Activated CD8-positive, alpha-beta memory T cell treated with anti-CD3 and anti-CD28 coated beads, Interleukin-2, amount 10 ng/mL, durations not matched to agents 7 days and 5 days (primary cell): Measurements from ENCODE around the gene CAB39. TPM values are rescaled to one million over a fixed set of nuclear protein-coding genes. Genes with fewer than 3 reads are reported as not detected.

Experiments
- ATAC-seq: fragments of 150-1000 bp; cut with Tn5 transposase; one replicate; pipeline ENCODE4 v1.10.0; 2021; ENCODE audit warnings: moderate library complexity
- CTCF ChIA-PET: fragments of 350-600 bp; sonication (Branson Sonifier 250); formaldehyde crosslinking; loops from one replicate; lab custom pipeline; 2021; ENCODE audit warnings: antibody characterized with exemption; lab: Charles Lee
- DNase-seq: peaks from one replicate; pipeline ENCODE4 v3.0.0-alpha.2; 2020
- H3K27ac Mint-ChIP-seq: one replicate; pipeline ENCODE4 v1.8.0; 2021; ENCODE audit warnings: mild to moderate bottlenecking, mixed read lengths
- H3K27me3 Mint-ChIP-seq: one replicate; pipeline ENCODE4 v1.8.0; 2021; ENCODE audit warnings: mixed read lengths
- H3K36me3 Mint-ChIP-seq: one replicate; pipeline ENCODE4 v1.8.0; 2021; ENCODE audit warnings: mild to moderate bottlenecking, mixed read lengths
- H3K4me1 Mint-ChIP-seq: one replicate; pipeline ENCODE4 v1.8.0; 2021; ENCODE audit warnings: mixed read lengths
- H3K4me3 Mint-ChIP-seq: one replicate; pipeline ENCODE4 v1.8.0; 2021; ENCODE audit warnings: mild to moderate bottlenecking, moderate library complexity, mixed read lengths
- H3K9me3 Mint-ChIP-seq: one replicate; pipeline ENCODE4 v1.8.0; 2022; ENCODE audit warnings: low read depth, mixed read lengths
- total RNA-seq, 2 experiments: library from RNA; stranded (reverse); gene quantifications; one replicate each; pipeline ENCODE4 v1.2.3, GENCODE V29; 2021

The CAB39 gene
- total RNA-seq, 2 experiments from 2014 or later = 148 to 174 TPM

DNA sequence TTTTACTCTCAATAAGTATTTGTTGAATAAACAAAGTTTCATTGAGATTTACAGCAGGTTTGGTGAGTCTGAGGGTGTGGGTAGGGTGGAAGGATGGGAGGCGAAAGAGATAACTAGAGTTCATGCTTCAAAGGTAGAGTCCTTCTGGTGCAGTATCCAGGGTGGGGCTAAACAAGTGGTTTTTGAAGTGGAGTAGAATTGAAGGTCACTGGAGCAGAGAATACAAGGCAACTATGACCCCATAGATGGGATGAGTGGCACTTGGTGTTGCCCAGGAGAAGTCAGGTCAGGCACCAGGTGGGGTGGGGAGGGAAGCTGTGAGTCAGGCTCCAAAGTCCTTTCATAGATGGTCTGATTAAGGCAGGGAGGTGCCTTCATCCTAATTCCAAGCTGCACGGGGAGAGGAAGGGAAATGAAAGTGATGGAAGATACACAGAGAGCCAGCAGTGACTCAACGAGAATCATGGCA lies 6.6 kb upstream of the CAB39 start:
- H3K27ac Mint-ChIP-seq = no peak overlapping the region
- ATAC-seq (no peak), DNase-seq (no peak)
- H3K4me3 Mint-ChIP-seq = no peak overlapping the region
- peaks cover 20% of the 10 kb centered on the region for H3K36me3 Mint-ChIP-seq
- CTCF ChIA-PET = interaction anchor here (0.8 to 1.5 kb wide), 2 partner anchors 8 to 92 kb away, joined by 3 to 4 read pairs; no protein-coding TSS in a partner anchor
- peaks cover 15% of the 10 kb centered on the region for H3K9me3 Mint-ChIP-seq
- H3K27me3 Mint-ChIP-seq = no peaks in the 10 kb centered on the region
- peaks cover 8% of the 10 kb centered on the region for H3K4me1 Mint-ChIP-seq

DNA sequence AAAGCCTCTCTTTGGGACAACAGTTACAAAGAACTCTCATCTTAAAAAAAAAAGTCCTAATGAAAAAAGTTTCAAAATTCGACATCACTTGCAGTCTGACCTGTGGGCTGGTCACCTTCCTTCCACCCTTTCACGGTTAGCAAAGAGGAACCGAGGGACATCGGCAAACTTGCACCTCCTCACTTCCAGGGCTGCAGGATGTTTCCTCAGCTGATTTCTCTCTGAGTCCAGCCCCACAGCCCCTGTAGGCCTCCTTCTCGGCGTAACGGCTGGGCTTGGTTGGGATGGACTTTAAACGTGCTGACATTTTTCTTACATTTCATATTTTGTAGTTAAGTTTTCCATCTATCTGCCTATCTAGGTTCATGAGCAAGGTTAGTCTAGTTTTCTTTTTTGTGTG lies 5.7 kb upstream of the CAB39 start:
- CTCF ChIA-PET = no interaction called here
- Mint-ChIP-seq H3K36me3 (peaks cover 15% of the 10 kb centered on the region), H3K4me3 (no peak overlapping the region)

DNA sequence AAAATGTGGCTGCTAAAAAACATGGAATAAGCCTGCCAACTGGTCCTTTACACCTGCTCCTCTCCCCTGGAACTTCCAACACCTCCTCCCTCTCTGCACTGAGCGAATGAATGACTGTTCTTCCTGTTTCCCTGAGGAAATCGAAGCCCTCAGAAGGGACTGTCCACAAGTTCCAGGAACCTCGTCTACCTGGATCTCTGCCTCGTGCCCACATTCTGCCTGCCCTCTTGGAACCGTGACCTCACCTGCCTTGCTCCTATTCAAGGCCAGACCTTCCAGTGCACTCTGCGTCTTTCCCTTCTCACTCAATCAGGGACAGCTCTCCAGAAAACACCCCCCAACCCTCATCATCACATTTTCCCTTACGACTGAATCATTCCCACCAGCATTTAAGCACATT lies 4.4 kb upstream of the CAB39 start:
- DNase-seq = no peak
- H3K27ac Mint-ChIP-seq = no peak overlapping the region
- peaks cover 20% of the 10 kb centered on the region for H3K4me1 Mint-ChIP-seq
- H3K36me3 Mint-ChIP-seq = peaks cover 8% of the 10 kb centered on the region
- CTCF ChIA-PET = interaction anchor here (0.7 kb wide), 1 partner anchor 48 kb away, joined by 4 read pairs; no protein-coding TSS in a partner anchor
- H3K9me3 Mint-ChIP-seq = peaks cover 8% of the 10 kb centered on the region
- ATAC-seq = no peak
- no peaks in the 10 kb centered on the region for H3K27me3 Mint-ChIP-seq
- no peak overlapping the region for H3K4me3 Mint-ChIP-seq

More for the DNA sequence above, 5.7 kb upstream of the CAB39 start:
- Mint-ChIP-seq H3K27ac (no peak overlapping the region), H3K9me3 (peaks cover 15% of the 10 kb centered on the region), H3K4me1 (peaks cover 15% of the 10 kb centered on the region), H3K27me3 (no peaks in the 10 kb centered on the region)
- DNase-seq (no peak), ATAC-seq (no peak)

DNA sequence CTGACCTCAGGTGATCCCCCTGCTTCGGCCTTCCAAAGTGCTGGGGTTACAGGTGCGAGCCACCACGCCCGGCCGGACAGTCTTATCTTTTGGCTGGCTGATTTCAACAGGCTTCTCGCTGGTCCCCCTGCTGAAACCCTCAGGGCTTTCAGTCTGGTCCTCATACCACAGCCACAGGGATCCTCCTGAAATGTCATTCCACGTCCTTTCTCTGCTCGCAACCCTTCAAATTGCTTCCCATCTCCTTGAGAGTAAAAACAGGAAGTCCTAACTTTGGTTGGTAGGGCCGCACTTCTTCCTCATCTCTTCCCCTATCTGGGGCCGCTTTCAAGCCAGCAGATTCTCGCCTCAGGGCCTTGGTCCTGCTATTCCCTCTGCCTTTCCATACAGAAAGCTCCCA lies 1.4 kb upstream of the CAB39 start:
- Mint-ChIP-seq H3K27ac (no peak overlapping the region), H3K36me3 (peaks cover 18% of the 10 kb centered on the region), H3K9me3 (no peaks in the 10 kb centered on the region), H3K27me3 (no peaks in the 10 kb centered on the region), H3K4me3 (peak overlapping the region; percentile 97), H3K4me1 (peaks cover 32% of the 10 kb centered on the region)
- DNase-seq (no peak), ATAC-seq (no peak)
- CTCF ChIA-PET = interaction anchor here (0.7 to 4.1 kb wide), 5 partner anchors 11 to 87 kb away, joined by 4 to 47 read pairs (median 11); no protein-coding TSS in a partner anchor

DNA sequence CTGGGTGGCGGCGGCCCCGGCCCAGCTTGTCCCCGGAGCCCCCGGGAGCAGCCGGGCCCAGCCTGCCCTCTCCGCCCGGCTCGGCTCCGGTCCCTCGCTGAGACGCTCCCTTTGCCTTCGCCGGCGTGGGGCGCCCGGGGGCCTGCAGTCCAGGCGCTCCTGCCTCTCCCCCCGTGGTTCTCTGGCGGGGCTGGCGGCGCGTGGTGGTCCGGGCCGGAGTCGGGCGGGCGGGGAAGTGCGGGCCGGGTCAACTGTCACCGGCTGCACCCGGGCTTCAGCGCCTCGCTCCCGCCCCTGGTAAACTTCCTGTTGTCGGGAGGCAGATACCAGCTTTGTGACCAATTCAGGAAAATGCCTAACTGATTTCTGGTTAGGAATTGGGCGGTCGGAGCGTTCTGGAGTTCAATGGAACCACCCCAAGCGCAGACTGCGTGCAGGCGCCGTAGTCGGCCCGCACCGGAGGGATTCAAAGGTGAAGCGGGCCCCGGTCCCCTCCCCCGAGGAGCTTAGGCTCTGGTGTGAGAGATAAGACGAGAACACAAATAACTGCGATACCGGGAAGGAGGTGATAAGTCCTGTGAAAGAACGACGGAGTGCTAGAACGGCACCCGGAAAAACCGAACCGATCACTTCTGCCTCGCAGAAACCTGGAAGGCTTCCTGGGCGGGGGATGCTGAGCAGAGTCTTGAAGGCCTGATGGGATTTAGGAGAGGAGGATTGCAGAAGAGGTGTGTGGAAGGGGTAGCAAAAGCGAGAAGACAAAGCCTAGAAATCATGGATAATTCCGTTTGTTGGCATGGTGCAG lies 891 bp downstream of the CAB39 start:
- Mint-ChIP-seq H3K4me3 (peak overlapping the region; percentile 91), H3K27me3 (no peaks in the 10 kb centered on the region), H3K27ac (peak overlapping the region; percentile 91), H3K9me3 (no peaks in the 10 kb centered on the region), H3K4me1 (peaks cover 47% of the 10 kb centered on the region), H3K36me3 (peaks cover 32% of the 10 kb centered on the region)
- CTCF ChIA-PET = interaction anchor here (0.6 to 4.1 kb wide), 34 partner anchors 8 to 486 kb away, joined by 3 to 47 read pairs (median 5); no protein-coding TSS in a partner anchor
- DNase-seq (peak; percentile 64), ATAC-seq (peak; percentile 27)

DNA sequence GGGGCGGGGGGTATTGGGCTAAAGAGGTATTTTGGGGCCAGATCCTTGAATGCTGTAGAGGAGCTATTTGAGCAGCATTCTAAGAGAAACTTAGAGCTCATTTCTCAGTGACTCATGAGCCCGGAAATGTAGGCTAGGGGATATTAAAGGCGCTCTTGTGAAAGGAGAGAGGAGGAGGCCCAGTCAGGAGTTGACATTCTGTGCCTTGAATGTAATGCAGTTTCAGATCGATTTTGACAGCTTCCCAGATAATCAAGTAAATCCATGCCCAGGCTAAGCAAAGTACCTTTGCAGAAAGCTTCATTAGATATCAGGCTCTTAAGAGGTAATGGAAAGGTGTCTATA lies 1.5 kb downstream of the CAB39 start:
- peaks cover 32% of the 10 kb centered on the region for H3K36me3 Mint-ChIP-seq
- H3K9me3 Mint-ChIP-seq = no peaks in the 10 kb centered on the region
- no peaks in the 10 kb centered on the region for H3K27me3 Mint-ChIP-seq
- peak; percentile 46 for ATAC-seq
- H3K4me1 Mint-ChIP-seq = peaks cover 51% of the 10 kb centered on the region
- H3K27ac Mint-ChIP-seq = peak overlapping the region; percentile 91
- DNase-seq = peak; percentile 57
- CTCF ChIA-PET = interaction anchor here (0.6 to 4.1 kb wide), 31 partner anchors 8 to 487 kb away, joined by 3 to 47 read pairs (median 5); no protein-coding TSS in a partner anchor
- H3K4me3 Mint-ChIP-seq = peak overlapping the region; percentile 91

DNA sequence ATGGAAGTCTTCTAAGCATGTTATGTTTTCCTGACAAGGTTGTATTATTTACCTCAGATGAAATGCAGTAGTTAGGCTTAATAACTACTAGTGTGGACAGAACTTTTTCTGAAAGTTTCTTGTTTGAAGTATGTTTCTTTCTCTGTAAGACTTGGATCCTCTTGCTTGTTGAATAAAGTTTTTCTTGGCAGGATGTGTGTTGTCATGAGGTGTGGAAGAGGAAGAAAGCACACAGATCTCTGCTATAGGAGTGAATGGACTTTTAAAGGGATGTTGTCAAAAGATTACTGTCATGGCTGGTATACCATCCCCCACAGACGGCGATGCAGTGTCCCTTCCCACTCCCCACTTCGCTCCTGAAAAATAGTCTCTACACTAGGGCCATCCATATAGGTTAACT lies 2.6 kb downstream of the CAB39 start:
- Mint-ChIP-seq H3K9me3 (no peaks in the 10 kb centered on the region), H3K36me3 (peaks cover 40% of the 10 kb centered on the region), H3K27me3 (no peaks in the 10 kb centered on the region), H3K4me3 (peak overlapping the region; percentile 91), H3K27ac (peak overlapping the region; percentile 91), H3K4me1 (peaks cover 61% of the 10 kb centered on the region)
- CTCF ChIA-PET = interaction anchor here (1.0 to 4.1 kb wide), 14 partner anchors 11 to 109 kb away, joined by 3 to 47 read pairs (median 8); no protein-coding TSS in a partner anchor
- DNase-seq (no peak), ATAC-seq (no peak)

DNA sequence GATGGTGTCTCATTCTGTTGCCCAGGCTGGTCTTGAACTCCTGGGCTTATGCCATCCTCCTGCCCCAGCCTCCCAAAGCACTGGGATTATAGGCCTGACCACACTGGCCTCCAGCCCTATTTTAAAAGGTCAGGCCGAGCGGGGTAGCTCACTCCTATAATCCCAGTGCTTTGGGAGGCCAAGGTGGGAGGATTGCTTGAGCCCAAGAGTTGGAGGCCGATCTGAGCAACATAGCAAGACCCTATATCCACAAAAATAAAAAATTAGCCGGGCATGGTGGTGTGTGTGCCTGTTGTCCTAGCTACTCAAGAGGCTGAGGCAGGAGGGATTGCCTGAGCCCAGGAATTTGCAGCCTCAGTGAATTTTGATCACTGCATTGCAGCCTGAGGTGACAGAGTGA lies 3.9 kb downstream of the CAB39 start:
- CTCF ChIA-PET = interaction anchor here (1.7 kb wide), 1 partner anchor 13 kb away, joined by 3 read pairs; no protein-coding TSS in a partner anchor
- Mint-ChIP-seq H3K36me3 (peaks cover 48% of the 10 kb centered on the region), H3K27ac (no peak overlapping the region), H3K27me3 (no peaks in the 10 kb centered on the region), H3K4me1 (peaks cover 70% of the 10 kb centered on the region), H3K4me3 (peak overlapping the region; percentile 17), H3K9me3 (no peaks in the 10 kb centered on the region)
- ATAC-seq (no peak), DNase-seq (no peak)

DNA sequence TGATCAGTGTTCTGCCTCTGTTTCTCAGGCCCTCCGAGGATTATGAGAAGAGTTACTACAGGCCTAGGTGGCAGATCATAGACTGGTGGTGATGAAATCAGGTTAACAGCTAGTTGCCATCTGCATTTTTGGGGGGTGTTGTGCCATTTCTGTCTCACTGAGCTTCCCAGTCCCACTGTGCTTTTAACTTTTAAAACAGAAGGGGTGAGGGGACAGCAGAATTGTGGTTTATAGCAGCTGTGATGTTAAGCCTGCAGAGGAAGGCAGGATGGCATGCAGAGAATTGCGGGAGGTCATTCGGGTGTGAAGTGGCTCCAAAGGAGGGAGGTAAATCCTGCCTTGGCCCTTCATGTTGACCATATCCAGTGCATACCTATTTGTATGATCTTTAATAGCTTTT lies 5.0 kb downstream of the CAB39 start:
- no peak for DNase-seq
- H3K4me1 Mint-ChIP-seq = peaks cover 71% of the 10 kb centered on the region
- peak overlapping the region; percentile 34 for H3K4me3 Mint-ChIP-seq
- no peak for ATAC-seq
- peaks cover 55% of the 10 kb centered on the region for H3K36me3 Mint-ChIP-seq
- H3K9me3 Mint-ChIP-seq = no peaks in the 10 kb centered on the region
- H3K27ac Mint-ChIP-seq = peak overlapping the region; percentile 13
- no peaks in the 10 kb centered on the region for H3K27me3 Mint-ChIP-seq
- CTCF ChIA-PET = interaction anchor here (1.6 kb wide), 1 partner anchor 11 kb away, joined by 4 read pairs; no protein-coding TSS in a partner anchor

DNA sequence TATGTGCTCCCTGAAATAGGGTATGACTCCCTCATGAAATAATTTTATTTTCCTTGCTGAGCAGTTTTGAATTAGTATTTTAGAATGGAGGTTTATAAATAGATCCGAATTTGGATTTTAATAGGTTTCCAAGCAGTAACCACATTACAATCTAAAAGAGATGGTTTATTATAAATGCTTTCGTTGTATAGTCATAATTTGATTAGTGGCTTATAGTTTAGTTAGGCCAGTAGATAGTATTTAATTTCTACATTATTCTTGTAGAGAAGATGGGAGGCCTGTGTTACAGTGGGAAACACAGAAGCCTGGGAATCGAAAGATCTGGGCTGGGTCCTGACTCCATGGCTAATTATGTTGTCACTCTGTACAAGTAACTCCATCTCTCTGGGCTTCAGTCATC lies 6.7 kb downstream of the CAB39 start:
- Mint-ChIP-seq H3K36me3 (peaks cover 62% of the 10 kb centered on the region), H3K27me3 (no peaks in the 10 kb centered on the region), H3K4me1 (peaks cover 83% of the 10 kb centered on the region), H3K27ac (peak overlapping the region; percentile 26), H3K4me3 (no peak overlapping the region), H3K9me3 (no peaks in the 10 kb centered on the region)
- CTCF ChIA-PET = interaction anchor here (0.9 kb wide), 1 partner anchor 47 kb away, joined by 3 read pairs; no protein-coding TSS in a partner anchor
- DNase-seq (no peak), ATAC-seq (no peak)

DNA sequence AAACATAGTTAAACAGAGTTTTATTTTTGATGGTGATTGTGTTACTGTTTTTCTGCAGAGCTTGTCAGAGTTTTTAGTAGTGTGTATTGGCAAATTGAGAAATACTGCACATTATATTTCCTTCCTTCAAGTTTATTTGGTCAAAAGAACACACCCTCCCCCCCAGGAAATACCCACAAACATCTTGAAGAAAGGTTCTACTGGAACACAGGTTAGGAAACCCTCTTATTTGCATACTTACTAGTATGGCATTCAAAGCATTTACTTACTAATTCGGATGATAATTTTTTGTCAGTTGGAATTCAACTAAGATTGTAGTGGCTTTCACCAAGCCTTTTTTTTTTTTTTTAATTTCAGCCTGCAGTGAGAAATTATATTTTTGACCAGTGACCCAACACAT lies 9.1 kb downstream of the CAB39 start:
- peak overlapping the region; percentile 67 for H3K27ac Mint-ChIP-seq
- H3K4me3 Mint-ChIP-seq = peak overlapping the region; percentile 7
- H3K4me1 Mint-ChIP-seq = peaks cover 74% of the 10 kb centered on the region
- CTCF ChIA-PET = interaction anchor here (1.2 to 4.4 kb wide), 4 partner anchors 9 to 60 kb away, joined by 3 to 22 read pairs (median 4); partner anchors contain the start of gene CAB39
- no peaks in the 10 kb centered on the region for H3K27me3 Mint-ChIP-seq
- ATAC-seq (no peak), DNase-seq (no peak)
- H3K36me3 Mint-ChIP-seq = peaks cover 62% of the 10 kb centered on the region
- no peaks in the 10 kb centered on the region for H3K9me3 Mint-ChIP-seq

DNA sequence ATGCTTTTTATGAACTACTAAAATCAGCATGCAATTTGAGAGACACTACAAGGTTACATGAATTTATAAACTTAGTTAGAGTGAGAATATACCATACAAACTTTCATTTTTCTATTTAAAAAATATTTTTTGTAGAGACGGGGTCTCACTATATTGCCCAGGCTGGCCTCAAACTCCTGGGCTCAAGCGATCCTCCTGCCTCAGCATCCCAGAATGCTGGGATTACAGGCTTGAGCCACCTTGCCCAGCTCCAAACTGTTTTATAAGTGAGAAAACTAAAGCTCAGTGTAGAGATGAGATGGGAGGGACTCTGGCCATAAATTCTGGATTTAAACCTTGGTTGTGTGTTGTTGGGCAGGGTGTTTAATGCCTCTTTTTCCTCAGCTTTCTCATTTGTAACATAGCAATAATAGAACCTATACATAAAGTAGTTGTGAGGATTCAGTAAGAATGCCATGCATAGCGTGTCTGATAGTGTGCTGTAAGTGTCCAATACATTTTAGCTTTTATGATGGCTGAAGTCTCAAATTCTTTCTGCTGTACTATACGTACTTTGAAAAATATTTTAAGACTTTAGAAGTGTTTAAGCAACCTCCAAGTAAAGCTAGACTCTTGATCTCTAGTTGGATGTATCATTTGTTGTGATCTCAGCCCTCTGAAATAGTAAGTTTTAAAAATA lies 9.7 kb downstream of the CAB39 start:
- Mint-ChIP-seq H3K36me3 (peaks cover 59% of the 10 kb centered on the region), H3K9me3 (no peaks in the 10 kb centered on the region), H3K4me1 (peaks cover 70% of the 10 kb centered on the region), H3K27me3 (no peaks in the 10 kb centered on the region), H3K4me3 (peak overlapping the region; percentile 18), H3K27ac (peak overlapping the region; percentile 70)
- CTCF ChIA-PET = interaction anchor here (0.7 to 4.4 kb wide), 5 partner anchors 9 to 59 kb away, joined by 3 to 22 read pairs (median 3); partner anchors contain the start of gene CAB39
- DNase-seq (no peak), ATAC-seq (no peak)

DNA sequence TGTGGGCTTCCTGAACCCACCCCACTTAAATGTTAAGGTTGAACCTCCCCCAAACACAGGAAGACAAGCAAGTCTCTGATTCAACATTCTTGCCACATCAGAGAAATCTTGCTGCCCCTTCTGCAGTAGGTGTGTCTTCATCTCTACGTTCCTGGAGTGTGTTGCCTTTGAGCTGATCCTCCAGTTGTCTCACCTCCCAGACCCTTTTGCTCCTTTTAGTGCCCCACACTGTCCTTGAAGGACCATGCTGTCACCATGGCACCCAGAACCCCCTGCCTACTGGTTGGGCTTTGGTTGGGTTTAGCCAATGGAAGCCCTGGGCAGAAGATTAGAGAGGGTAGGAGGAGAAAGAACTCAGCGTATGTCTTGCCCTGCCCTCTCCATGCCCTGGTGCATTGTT lies 10.7 kb downstream of the CAB39 start:
- peak; percentile 70 for ATAC-seq
- Mint-ChIP-seq H3K4me1 (peaks cover 61% of the 10 kb centered on the region), H3K4me3 (peak overlapping the region; percentile 14), H3K36me3 (peaks cover 56% of the 10 kb centered on the region), H3K27me3 (no peaks in the 10 kb centered on the region), H3K9me3 (no peaks in the 10 kb centered on the region), H3K27ac (peak overlapping the region; percentile 72)
- CTCF ChIA-PET = interaction anchor here (0.7 to 4.4 kb wide), 4 partner anchors 8 to 70 kb away, joined by 3 to 22 read pairs (median 3); partner anchors contain the start of gene CAB39
- DNase-seq = no peak
